ENCODE data around the gene LDAF1.

- no peak for TF ChIP-seq CTCF (IDR thresholded peaks at IDR 0.05; ENCODE audit: insufficient read depth, low read length)
- no peak for TF ChIP-seq POLR2AphosphoS5 (IDR thresholded peaks at IDR 0.05; ENCODE audit: low read depth)
- no peak for TF ChIP-seq GABPA (IDR thresholded peaks at IDR 0.05; ENCODE audit: low read depth)
- TF ChIP-seq REST (IDR thresholded peaks at IDR 0.05; ENCODE audit: insufficient replicate concordance, low read depth): no peak
- TF ChIP-seq SPI1 (IDR thresholded peaks at IDR 0.05; ENCODE audit: borderline replicate concordance, low read depth): no peak
These were observed 8.9 kb downstream of the LDAF1 start for GRCh38 chr16:21167360-21167759.
